Measurements from ENCODE around the gene PKP4. TPM values are rescaled to one million over a fixed set of nuclear protein-coding genes. Genes with fewer than 3 reads are reported as not detected.

Gene PKP4
- total RNA-seq, 1 experiment from 2014 or later, result 59.1 TPM

DNA sequence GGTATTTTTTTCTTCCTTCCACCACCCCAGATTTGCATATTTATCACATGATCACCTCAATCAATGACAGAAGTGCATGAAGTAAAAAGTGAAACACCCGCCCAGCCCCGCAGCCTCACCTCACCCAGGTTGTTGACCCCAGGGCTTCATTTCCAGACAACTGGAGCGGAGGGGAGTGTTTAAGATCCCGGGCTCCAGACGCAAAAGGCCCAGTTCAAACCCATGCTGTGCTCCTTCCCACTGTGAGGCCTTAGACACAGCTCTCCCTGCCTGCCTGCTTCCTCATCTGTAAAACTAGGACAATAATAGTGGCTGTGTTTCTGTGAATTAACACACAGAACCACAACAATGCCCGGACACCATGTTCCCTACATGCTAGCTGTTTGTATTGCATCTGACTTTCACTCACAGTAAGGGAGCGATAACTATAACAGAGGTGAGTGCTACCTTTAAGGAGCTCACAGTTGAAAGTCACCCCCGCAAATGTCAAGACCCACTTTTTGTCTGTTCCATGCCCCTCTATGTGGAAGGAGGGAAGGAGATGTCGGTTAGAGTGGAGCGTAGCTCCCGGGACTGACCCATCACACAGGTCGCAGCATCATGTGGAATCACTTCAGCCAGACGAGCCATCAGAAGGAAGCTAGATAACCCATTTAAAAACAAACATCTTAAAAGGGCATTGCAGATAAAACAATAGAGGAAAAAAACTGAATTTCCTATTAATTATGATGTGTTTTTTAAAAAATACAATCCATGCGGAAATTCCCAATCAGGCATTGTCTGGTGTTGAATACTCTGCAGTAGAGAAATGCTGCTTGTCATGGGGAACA is 260.8 kb downstream of the PKP4 start:
- CTCF ChIA-PET, result no interaction called here
- no TSS peak for BruUV-seq (replicated peaks)
- Histone ChIP-seq H3K4me2 (no peak overlapping the region), H3K79me2 (ENCODE audit: low read depth) (no peaks in the 10 kb centered on the region), H3K36me3 (ENCODE audit: low read depth) (no peaks in the 10 kb centered on the region), H2AFZ (no peak overlapping the region), H3K9me2 (ENCODE audit: insufficient read depth) (no peaks in the 10 kb centered on the region), H3K9me3 (ENCODE audit: insufficient read depth, low read depth) (peaks cover 11% of the 10 kb centered on the region), H4K20me1 (ENCODE audit: insufficient read depth) (no peaks in the 10 kb centered on the region), H3K4me1 (replicated peaks; ENCODE audit: insufficient read depth) (peaks cover 8% of the 10 kb centered on the region), H3K27ac (no peak overlapping the region), H3K27me3 (ENCODE audit: insufficient read depth, low read depth) (no peaks in the 10 kb centered on the region), H3K4me3 (no peak overlapping the region), H3F3A (ENCODE audit: insufficient read depth, low read depth) (peaks cover 8% of the 10 kb centered on the region)
- POLR2A ChIA-PET (ENCODE audit: unreplicated experiment), result no interaction called here
- no peak for TF ChIP-seq EZH2 (IDR thresholded peaks at IDR 0.05; ENCODE audit: low read depth)
- no peak for TF ChIP-seq CTCF (conservative IDR thresholded peaks at IDR 0.05)
- intact Hi-C loops (cut with micrococcal nuclease; ENCODE audit: unreplicated experiment), result no loop called here
- DNase-seq, result no peak

DNA sequence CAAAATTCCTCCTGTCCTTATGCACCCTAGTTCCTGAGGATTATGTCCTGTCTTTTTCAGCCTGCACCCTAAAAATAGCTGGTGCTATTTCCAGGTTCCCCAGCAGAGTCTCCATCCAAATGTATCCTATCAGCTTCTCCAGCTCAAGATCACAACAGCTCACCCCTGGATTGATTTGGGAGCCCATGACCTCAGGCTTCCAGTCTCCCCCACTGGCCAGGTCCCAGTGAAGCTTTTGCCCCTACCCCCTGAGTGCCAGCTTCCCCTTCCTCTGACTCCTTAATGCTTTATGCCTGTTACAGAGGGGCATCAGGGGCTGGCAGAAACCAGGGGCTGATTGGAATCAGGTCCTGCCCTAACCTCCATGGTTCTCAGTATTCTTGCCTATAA is 261.4 kb downstream of the PKP4 start:
- no peaks in the 10 kb centered on the region for H3K9me2 ChIP-seq (ENCODE audit: insufficient read depth)
- DNase-seq, result no peak
- no peak overlapping the region for H3K4me2 ChIP-seq
- POLR2A ChIA-PET (ENCODE audit: unreplicated experiment), result no interaction called here
- H3K4me3 ChIP-seq, result no peak overlapping the region
- H3F3A ChIP-seq (ENCODE audit: insufficient read depth, low read depth), result peaks cover 14% of the 10 kb centered on the region
- H2AFZ ChIP-seq, result no peak overlapping the region
- H4K20me1 ChIP-seq (ENCODE audit: insufficient read depth), result no peaks in the 10 kb centered on the region
- BruUV-seq (replicated peaks), result no TSS peak
- H3K27ac ChIP-seq, result no peak overlapping the region
- no peaks in the 10 kb centered on the region for H3K27me3 ChIP-seq (ENCODE audit: insufficient read depth, low read depth)
- peaks cover 14% of the 10 kb centered on the region for H3K4me1 ChIP-seq (replicated peaks; ENCODE audit: insufficient read depth)
- CTCF ChIA-PET, result no interaction called here
- no peaks in the 10 kb centered on the region for H3K79me2 ChIP-seq (ENCODE audit: low read depth)
- TF ChIP-seq CTCF (conservative IDR thresholded peaks at IDR 0.05) (no peak), EZH2 (IDR thresholded peaks at IDR 0.05; ENCODE audit: low read depth) (no peak)
- intact Hi-C loops (cut with micrococcal nuclease; ENCODE audit: unreplicated experiment), result no loop called here
- no peaks in the 10 kb centered on the region for H3K36me3 ChIP-seq (ENCODE audit: low read depth)
- H3K9me3 ChIP-seq (ENCODE audit: insufficient read depth, low read depth), result peaks cover 6% of the 10 kb centered on the region

GRCh38 chr2:158718851-158719250 is 262.1 kb downstream of the PKP4 start:
- Histone ChIP-seq H3K9me3 (ENCODE audit: insufficient read depth, low read depth) (no peaks in the 10 kb centered on the region), H2AFZ (no peak overlapping the region), H3K36me3 (ENCODE audit: low read depth) (no peaks in the 10 kb centered on the region), H3F3A (ENCODE audit: insufficient read depth, low read depth) (peaks cover 21% of the 10 kb centered on the region), H3K27ac (no peak overlapping the region), H3K4me1 (replicated peaks; ENCODE audit: insufficient read depth) (peaks cover 20% of the 10 kb centered on the region), H4K20me1 (ENCODE audit: insufficient read depth) (no peaks in the 10 kb centered on the region), H3K79me2 (ENCODE audit: low read depth) (no peaks in the 10 kb centered on the region), H3K27me3 (ENCODE audit: insufficient read depth, low read depth) (no peaks in the 10 kb centered on the region), H3K4me2 (no peak overlapping the region), H3K4me3 (no peak overlapping the region), H3K9me2 (ENCODE audit: insufficient read depth) (no peaks in the 10 kb centered on the region)
- TF ChIP-seq EZH2 (IDR thresholded peaks at IDR 0.05; ENCODE audit: low read depth), result no peak
- TF ChIP-seq CTCF (conservative IDR thresholded peaks at IDR 0.05), result no peak
- no peak for DNase-seq
- BruUV-seq (replicated peaks), result no TSS peak
- intact Hi-C loops (cut with micrococcal nuclease; ENCODE audit: unreplicated experiment), result no loop called here
- ChIA-PET POLR2A (ENCODE audit: unreplicated experiment) (no interaction called here), CTCF (no interaction called here)

Measured in PC-9 (cell line).